Stimulated activated naive CD8-positive, alpha-beta T cell treated with anti-CD3 and anti-CD28 coated beads, Interleukin-15, Interleukin-2, amounts not matched to agents 100 U/mL and 50 U/mL, for 24 hours (primary cell): ENCODE results near the gene ABI3BP.
"Not testable (repeated sequence)": the region's sequence is repeated elsewhere in the genome, so short reads cannot be mapped to it uniquely, and the experiment has no call there.

Experiments
- ATAC-seq: fragments of 150-1000 bp; cut with Tn5 transposase; one replicate; pipeline ENCODE4 v1.10.0; 2021
- DNase-seq: peaks from one replicate; pipeline ENCODE4 v3.0.0; 2021

ABI3BP gene

GRCh38 chr3:100946096-100946495, 47.1 kb downstream of the ABI3BP start:
- ATAC-seq, DNase-seq: not testable (repeated sequence)

- ATAC-seq = no peak
Observed at GRCh38 chr3:100941451-100941850, 51.8 kb downstream of the ABI3BP start.

DNA sequence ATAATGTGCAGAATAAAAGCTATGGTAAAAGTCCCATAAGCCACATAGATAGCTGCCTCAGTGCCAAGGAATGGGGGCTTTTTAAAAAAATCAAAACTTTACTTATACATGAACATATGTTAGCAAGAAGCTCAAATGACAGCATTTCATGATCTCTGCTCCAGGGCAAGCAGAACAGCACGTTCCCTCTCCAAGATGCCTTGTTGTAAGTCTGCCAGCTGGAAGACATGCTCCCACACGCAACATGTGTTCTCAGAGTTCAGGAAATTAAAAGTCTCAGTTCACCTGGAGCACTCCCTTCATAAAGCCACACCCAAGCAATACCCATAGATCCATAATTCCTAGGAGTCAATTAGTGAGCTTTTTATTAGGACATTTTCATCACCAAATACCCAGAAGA, 52.2 kb downstream of the ABI3BP start:
- DNase-seq = no peak
- ATAC-seq = no peak

More at GRCh38 chr3:100941451-100941850, 51.8 kb downstream of the ABI3BP start:
- no peak for DNase-seq

DNA sequence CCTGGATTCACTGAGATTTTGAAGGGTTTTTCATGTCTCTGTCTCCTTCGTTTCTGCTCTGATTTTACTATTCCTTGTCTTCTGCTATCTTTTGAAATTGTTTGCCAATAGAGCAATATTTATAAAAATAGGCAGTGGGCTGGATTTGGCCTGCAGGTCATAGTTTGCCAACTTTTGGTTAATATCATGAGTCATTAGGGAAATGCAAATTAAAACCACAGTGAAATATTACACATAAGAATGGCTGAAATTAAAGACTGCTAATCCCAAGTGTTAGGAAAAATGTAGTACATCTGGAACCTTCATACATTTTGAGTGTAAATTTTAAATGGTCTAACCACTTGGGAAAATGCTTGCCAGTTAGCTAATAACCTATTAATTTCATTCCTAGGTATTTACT, 56.3 kb downstream of the ABI3BP start:
- ATAC-seq (no peak), DNase-seq (no peak)

DNA sequence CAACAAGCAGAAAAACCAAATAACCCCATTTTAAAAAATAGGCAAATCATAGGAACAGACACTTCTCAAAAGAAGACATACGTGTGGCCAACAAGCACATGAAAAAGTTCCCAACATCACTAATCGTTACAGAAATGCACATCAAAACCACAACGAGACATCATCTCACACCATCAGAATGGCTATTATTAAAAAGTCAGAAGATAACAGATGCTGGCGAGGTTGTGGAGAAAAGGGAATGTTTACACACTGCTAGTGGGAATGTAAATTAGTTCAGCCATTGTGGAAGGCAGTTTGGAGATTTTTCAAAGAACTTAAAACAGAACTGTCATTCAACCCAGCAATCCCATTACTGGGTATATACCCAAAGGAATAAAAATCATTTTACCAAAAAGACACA, 60.7 kb downstream of the ABI3BP start:
- DNase-seq (no peak), ATAC-seq (no peak)

- no peak for DNase-seq
Observed at GRCh38 chr3:100928638-100929428, 64.4 kb downstream of the ABI3BP start.

DNA sequence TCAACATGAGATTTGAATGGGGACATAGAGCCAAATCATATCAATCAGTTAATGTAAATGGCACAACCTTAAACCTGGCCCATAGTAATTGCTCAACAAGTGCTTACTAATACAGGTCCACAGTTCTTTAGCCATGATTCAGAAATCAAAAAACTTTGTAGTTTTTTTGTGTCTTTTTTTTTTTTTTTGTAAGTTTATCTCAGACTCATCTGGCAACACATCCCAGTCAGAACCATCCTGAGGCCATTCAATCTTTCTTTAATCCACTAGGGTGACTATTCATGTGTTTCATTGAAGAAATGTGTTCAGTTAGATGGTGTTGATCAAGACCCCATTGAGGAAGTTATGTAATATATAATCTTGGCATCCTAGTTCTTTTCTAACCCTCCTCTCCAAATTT, 65.4 kb downstream of the ABI3BP start:
- ATAC-seq = no peak
- DNase-seq = no peak

More at GRCh38 chr3:100928638-100929428, 64.4 kb downstream of the ABI3BP start:
- ATAC-seq = no peak

- DNase-seq (no peak), ATAC-seq (no peak)
Observed at GRCh38 chr3:100915706-100916495, 77.3 kb downstream of the ABI3BP start.

DNA sequence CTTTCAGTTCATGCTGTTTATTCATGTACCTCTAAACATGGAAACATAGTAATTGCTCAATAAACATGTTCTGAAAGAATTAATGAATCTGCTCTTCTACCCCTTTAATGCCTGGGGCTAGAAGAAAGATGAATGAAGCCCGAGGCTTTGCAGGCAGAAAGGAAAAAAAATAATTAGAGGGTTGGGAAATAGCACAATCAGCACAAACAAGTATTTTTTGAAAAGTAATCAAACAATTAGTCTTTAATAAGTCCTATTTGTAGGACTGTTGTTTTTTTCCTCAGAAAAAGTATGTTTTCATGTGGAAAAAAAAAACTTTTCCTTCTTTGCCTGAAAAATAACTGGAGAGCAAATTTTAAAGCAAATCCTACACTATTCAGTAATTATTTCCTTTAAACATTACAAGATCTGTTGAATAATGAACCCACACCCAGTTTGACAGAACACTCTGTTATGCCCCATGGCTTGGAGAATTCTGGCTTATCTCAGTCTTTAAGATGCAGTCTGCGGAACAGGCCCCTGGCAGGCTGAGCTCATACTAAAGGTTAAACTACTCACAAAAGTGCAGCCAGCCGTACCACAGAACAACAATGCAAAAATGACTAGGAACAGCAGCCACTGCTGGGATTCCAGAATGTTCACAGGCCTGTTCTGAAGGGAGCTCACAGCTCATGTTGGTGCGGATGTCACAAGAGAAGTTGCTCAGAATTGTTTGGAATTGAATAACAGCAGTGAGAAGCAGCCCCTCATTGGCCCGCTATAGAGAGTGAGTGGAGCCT, 79.2 kb downstream of the ABI3BP start:
- DNase-seq (no peak), ATAC-seq (no peak)

DNA sequence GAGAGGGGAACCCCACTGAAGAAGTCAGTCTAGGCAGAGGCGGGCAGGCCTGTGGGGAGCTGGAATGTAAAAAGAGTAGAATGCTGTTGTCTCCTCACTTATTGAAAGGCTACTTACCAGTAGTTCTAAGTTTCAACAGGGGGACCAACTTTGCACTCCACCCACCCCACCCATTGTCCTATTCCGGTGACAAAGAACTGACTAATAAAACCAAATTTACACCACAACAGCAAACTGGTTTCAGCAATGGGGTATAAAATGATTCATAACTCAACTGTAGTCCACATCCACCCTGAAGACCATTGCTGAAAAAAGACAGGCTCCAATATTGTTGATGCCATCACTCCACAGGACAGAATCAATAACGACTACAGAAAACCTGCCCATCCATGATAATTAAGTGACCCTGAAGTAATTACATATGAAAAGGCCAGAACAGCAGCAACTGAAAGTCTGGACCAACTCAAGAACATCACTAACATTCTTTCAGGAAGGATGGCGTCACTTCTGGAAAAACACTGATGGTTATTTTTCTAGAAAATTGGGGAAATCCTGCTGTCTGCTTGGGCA, 80.2 kb downstream of the ABI3BP start:
- DNase-seq (no peak), ATAC-seq (no peak)

- DNase-seq (no peak), ATAC-seq (no peak)
Observed at GRCh38 chr3:100912571-100912970, 80.7 kb downstream of the ABI3BP start.

DNA sequence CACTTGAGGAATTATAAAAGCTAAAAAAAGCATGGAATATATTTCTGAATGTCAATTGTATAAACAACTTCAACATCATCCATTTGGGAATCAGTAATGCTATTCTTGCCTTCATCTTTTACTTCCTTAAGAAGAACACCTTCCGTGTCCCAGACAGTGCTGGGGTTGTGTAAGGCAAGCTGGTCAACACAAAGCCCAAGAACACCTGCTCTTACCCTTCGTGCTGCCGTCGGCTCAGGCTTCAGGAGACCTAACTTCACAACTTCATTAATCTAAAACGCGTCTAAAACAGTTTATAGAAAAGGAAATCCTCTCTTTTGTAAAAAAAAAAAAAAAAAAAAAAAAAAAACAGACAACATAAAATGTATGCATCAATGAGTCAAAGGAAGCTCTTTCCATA, 81.3 kb downstream of the ABI3BP start:
- no peak for DNase-seq

DNA sequence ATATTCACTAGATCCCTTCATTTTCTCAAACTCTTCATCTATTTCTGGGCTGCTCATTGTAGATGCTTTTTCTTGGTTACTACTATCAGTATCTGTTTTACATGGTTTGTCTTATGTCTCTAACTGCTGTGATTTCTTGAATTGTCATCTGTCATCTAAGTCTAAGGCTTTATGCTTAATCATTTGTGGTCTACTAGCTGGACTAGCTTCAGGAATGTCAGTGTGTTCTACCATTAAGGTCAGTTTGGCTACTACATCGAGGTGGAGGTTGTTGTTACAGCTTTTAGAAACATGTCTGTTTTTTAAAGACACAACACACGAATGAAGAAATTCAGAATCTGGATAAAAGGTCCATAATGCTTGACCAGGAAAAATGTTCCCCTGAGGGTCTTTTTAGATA, 82.2 kb downstream of the ABI3BP start:
- no peak for DNase-seq
- ATAC-seq = no peak

More for the DNA sequence above, 81.3 kb downstream of the ABI3BP start:
- no peak for ATAC-seq

GRCh38 chr3:100902572-100902971, 90.6 kb downstream of the ABI3BP start:
- DNase-seq = no peak

GRCh38 chr3:100900671-100901335, 92.4 kb downstream of the ABI3BP start:
- DNase-seq (no peak), ATAC-seq (no peak)

More at GRCh38 chr3:100902572-100902971, 90.6 kb downstream of the ABI3BP start:
- no peak for ATAC-seq

DNA sequence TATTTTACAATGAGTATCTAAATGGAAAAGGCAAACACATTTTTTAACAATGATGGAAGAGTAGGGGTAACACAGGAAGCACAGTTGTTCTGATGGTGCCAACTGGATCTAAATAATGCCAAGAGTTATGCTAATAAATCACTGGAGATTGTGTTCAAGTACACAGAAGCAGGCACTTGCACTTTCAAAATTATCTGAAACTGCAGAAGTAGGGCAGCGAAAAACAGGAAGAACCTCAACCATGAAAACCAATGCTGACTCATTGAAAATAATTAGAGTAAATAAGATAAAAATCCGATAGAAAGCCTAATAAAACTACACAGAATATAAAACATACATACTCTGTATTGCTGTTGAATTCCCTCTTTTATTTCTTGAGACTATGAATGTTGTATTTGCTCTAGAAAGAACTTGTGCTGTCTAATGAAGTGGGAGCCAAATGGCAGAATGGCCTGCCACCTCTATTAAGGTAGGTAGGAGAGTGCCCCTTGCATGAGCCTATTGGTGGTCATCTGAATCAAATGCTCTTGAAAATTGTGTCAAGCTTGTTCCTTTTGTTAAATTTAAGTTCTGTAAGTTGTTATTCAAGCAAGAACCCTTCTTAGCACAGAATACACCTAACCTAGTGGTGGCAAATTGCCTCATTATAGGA, 93.7 kb downstream of the ABI3BP start:
- ATAC-seq = no peak

DNA sequence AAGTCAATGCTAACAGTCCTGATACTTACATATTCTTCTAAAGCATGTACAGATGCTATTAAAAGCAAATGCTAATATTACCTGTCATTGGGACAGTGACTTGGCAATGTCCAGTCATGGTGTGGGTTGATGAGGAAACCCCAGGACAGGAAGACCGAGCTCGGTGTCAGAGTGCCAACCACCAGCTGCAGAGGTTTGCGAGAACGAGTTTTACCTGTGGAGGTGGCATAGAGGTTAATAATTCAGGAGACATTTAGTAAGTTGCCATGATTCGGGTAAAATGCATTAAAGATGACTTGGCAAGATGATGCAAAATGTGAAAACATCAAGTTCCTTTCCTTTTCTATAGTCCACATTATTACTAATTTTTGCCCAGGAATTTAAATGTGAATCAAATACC, 94.5 kb downstream of the ABI3BP start:
- ATAC-seq (no peak), DNase-seq (no peak)

More for the DNA sequence above, 93.7 kb downstream of the ABI3BP start:
- no peak for DNase-seq

GRCh38 chr3:100896994-100897393, 96.2 kb downstream of the ABI3BP start:
- ATAC-seq (no peak), DNase-seq (no peak)

GRCh38 chr3:100893590-100893989, 99.6 kb downstream of the ABI3BP start:
- DNase-seq (no peak), ATAC-seq (no peak)

DNA sequence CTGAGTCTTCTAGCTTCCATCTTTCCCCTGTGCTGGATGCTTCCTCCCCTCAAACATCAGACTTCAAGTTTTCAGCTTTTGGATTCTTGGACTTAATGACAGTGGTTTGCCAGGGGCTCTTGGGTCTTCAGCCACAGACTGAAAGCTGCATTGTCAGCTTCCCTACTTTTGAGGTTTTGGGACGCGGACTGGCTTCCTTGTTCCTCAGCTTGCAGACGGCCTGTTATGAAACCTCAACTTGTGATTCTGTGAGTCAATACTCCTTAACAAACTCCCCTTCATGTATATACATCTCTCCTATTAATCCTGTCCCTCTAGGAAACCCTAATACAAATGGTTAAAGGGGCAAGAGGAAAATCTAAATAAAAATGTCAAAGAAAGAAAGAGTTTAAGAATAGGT, 100.1 kb downstream of the ABI3BP start:
- ATAC-seq (no peak), DNase-seq (no peak)

DNA sequence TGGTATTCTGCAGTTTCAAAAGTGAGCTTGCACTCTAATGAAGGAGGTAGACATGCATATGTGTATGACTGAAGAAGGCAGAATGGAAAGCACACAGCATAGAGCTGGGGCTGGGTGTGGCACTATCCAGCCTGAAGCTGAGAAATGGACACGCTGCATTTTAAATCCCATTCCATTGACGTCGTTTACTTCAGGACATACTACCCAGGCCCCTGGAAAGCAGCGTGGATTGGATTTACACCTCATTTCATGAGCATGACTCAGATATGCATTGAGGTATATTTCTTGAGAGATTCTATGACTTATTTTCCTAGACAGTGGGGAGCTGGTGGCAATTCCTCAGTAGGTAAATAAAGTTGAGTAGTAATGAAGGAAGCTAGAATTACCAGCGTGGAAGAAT, 101.4 kb downstream of the ABI3BP start:
- no peak for ATAC-seq
- DNase-seq = no peak
